Measurements from ENCODE around the gene CHI3L2.
"Not testable (repeated sequence)": the region's sequence is repeated elsewhere in the genome, so short reads cannot be mapped to it uniquely, and the experiment has no call there.

CHI3L2 gene

DNA sequence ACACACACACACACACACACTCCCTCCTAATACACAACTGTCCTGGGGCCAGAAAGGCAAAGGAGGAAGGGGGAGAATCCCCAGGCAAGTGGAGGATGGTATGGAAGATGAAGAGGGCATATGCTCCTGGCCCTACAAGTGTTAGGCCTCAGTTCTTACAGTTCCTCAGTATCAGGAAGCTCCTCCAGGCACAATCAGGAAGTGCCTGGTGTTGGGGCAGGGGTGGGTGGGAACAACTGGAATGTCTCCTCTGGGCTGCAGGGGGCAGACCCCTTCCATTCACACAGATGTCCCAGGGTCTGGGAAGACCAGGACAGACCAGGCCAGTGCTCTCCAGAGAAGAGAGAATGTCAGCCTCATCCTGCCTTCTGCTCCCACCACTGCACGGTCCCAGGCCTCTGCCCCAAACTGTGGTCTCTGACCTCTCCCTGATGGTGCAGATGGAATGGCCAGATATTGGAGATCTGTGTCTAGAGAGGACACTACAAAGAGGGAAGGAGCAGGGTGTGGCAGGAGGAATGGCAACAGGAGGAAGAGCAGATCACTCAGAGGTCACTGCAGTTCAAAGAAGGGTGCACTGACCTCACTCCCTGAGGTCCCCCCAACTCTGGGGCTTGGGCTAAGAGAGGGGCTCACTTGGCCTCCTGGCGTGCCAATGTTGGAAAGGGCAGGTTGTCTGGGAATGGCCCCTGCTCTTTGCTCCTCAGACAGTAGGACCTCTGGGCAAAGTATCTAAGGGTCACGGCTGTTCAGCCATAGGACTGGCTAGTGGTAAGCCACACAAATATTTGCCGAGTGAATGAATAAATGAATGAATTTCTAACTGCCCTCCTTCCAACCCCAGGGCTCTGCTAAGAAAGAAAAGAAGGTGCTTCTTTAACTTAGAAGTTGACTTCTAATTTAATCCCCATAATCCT is 24.5 kb upstream of the CHI3L2 start:
- DNase-seq = no peak

DNA sequence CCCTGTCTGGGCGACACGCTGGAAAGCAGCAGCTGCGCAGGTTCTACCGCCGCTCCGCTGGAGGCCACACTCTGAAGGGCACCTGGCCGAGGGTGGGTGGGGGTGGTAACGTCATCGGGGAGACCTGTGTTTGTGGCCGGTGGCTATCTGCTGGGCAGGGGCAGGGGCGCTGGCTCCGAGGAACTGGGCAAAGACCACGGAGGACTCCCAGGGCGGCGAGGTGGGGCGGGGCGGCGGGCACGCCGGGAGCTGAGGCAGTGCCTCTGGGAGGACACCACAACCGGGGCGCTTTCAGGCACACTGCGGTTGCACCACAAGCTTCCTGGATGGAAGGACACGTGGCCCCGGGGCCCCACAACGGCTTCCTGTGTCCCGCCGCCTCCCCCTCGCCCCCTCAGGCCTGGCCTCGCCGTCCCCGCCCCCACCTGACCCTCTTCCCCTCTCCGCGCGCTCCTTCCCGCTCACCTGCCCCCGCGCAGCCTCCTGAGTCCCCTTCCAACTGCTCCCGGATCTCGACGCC is 23.8 kb upstream of the CHI3L2 start:
- peak; percentile 66 to 81 (median 74) for DNase-seq

DNA sequence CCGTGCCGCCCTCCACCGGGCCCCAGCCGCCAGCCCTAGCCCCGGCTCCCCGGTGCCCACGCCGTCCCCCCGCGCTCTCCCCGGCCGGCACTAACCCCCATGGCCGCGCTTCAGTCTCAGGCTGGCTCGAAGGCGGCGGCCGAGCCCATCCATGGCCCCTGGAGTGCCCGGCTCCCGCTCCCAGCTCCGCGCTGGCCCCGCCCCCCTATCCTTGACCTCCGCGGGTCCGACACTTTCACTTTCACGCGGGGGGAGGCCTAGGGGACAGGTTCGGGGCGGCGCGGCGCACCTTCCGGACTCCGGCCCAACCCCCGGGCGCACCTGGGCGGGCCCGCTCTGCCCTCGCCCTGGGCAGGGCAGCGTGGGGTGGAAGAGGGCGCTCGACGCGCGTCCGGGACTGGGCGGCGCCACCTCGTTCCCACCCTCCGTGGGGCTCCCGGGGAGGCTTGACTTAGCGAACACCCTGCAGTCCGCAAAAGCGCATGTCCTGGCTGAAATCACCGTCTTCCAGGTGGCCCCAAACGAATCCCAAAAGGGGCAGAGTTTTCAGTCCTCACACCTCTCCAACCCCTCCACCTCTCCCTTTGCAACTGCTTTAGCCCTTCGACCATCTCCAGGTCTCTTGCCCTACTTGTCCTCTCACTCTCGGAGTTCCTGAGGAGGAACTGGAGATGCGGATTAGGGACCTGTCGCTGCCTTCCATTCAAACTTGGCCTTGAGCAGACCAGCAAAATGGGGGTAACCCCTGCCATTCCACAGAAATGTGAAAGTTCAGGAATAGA is 23.1 kb upstream of the CHI3L2 start:
- DNase-seq = peak; percentile 50 to 75 (median 67)

- peak in 1 of 6 experiments; percentile 12 for DNase-seq
Measured at GRCh38 chr1:111204983-111205713, 22.4 kb upstream of the CHI3L2 start.

DNA sequence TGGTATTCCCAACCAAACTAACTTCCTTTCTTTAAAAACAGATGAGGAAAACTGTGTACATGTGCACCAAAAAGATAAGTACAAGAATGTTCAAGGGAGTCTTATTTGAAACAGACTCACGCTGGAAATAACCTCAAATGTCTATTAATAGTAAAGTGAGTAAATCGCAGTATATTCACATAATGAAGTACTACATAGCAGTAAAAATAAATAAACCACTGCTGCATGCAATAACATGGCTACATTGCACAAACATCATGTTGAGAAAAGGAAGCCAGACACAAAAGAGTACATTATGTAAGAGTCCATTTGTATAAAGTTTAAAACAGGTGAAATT is 21.8 kb upstream of the CHI3L2 start:
- no peak for DNase-seq

DNA sequence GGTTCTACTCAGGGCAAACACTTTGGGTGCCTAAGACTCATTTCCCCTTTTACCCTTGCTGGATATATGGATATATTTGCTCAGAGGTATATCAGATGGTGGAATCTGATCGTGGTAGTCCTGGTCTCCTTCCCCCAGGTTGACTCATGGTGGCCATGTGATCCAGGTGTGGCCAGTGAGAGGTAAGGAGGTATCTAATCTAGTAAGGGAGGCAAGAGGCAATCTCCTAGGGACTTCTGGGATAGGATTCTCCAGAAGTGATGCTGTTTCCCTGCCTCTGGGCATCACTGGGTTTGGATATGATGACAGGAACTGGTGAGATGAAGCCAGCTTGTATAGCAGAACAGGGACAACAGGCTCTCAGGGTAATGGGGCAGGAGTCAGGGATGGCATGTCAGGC is 18.6 kb upstream of the CHI3L2 start:
- no peak for DNase-seq

DNA sequence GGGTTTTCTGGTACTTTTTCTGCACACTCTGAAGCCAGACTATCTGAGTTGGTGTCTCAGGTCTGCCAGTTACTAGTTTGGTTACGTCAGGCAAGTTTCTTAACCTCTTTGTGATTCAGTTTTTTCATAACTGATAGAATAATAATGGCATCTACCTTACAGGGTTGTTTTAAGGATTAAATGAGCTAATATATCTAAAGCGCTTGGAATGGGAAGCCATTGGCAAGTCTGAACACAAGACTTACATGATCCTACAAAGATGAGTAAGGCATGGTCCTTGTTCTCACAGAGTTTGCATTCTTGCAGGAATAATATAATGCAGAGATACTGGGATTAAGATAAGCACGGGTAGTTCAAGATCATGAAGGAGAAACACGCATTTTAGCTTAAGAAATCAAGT is 17.9 kb upstream of the CHI3L2 start:
- no peak for DNase-seq

DNA sequence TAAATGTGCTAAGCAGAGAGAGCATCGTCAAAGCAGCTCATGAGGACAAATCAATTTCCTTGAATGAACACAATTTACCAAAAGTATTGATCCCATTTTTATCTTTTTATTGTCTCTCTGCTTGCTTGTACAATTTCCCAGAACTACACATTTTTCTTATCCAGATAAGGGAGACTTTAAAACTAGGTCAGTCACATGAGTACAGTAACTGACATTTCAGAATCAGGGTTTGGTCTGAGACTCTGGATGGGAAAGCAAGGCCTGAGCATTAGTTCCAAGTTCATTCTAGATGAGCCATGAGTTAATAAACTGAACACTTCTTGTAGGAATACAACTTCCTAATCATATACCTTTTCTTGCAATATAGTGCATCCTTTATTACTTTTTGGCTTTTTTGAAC is 15.6 kb upstream of the CHI3L2 start:
- no peak for DNase-seq

- DNase-seq = no peak
Measured at GRCh38 chr1:111212634-111213335, 14.7 kb upstream of the CHI3L2 start.

DNA sequence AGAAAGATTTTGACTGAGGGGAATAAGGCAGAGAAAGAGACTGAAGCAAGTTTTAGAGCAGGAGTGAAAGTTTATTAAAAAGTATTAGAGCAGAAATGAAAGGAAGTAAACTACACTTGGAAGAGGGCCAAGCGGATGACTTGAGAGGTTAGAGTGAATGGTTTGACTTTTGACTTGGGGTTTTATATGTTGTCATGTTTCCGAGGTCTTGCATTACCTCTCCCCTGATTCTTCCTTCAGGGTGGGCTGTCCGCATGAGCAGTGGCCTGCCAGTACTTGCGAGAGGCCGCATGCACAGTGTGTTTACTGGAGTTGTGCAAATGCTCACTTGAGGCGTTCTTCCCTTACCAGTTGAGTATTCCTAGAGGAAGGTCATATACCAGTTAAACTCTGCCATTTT is 14.1 kb upstream of the CHI3L2 start:
- DNase-seq = peak in 3 of 6 experiments; percentile 6 to 54 (median 51)

GRCh38 chr1:111214074-111214801 is 13.3 kb upstream of the CHI3L2 start:
- DNase-seq = no peak

DNA sequence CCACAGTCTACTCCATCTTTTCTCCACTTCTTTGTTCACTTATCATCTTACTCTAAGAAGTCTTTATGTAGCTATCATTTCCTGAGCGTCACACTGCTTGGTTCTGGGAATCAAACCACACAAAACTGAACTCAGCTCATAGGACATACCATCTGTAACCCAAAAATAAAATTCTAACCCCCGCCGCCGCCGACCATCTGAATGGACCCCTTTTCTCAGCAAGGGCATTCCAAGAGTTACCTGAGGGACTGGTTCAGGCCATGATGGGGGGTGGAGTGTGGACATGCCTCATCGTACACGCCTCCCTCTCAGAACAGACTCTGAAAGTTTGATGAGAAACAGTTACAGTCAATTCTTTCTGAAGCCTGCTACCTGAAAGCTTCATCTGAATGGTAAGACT is 12.6 kb upstream of the CHI3L2 start:
- DNase-seq = peak; percentile 27 to 73 (median 60)

- DNase-seq = not testable (repeated sequence)
Measured at GRCh38 chr1:111215285-111215684, 12.2 kb upstream of the CHI3L2 start.

GRCh38 chr1:111216751-111217150 is 10.8 kb upstream of the CHI3L2 start:
- no peak for DNase-seq

- no peak for DNase-seq
Measured at GRCh38 chr1:111217183-111217910, 10.2 kb upstream of the CHI3L2 start.

DNA sequence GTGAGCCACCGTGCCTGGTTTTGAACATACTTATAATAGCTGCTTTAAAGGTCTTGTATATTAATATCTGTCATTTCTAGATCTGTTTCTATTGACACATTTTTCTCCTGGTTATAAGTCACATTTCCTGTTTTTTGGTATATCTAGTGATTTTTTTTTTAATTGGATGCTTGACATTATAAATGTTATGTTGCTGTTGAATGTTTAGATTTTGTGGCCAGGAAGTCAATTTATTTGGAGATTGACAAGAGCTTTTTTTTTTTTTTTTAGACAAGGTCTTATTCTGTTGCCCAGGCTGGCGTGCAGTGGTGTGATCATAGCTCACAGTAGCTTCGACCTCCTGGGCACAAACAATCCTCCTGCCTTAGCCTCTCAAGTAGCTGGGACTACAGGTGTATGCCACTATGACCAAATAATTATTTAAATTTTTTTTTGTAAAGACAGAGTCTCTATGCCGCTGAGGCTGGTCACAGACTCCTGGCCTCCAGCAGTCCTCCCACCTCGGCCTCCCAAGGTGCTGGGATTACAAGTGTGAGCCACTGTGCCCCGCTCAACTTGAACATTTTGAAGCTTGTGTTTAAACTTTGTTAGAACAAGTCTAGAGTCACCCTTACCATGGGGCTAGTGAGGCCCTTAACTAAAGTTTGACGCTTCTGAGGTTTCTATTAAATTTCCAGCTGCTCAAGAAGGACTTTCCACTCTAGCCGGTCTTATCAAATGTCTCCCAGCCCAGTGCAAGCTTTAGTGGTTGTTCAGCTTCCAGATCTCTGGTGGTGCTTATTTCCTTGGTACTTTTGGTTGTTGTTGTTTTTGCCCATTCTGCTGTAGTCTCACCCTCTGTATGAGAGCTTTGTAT is 8.6 kb upstream of the CHI3L2 start:
- peak in 1 of 6 experiments; percentile 14 for DNase-seq

DNA sequence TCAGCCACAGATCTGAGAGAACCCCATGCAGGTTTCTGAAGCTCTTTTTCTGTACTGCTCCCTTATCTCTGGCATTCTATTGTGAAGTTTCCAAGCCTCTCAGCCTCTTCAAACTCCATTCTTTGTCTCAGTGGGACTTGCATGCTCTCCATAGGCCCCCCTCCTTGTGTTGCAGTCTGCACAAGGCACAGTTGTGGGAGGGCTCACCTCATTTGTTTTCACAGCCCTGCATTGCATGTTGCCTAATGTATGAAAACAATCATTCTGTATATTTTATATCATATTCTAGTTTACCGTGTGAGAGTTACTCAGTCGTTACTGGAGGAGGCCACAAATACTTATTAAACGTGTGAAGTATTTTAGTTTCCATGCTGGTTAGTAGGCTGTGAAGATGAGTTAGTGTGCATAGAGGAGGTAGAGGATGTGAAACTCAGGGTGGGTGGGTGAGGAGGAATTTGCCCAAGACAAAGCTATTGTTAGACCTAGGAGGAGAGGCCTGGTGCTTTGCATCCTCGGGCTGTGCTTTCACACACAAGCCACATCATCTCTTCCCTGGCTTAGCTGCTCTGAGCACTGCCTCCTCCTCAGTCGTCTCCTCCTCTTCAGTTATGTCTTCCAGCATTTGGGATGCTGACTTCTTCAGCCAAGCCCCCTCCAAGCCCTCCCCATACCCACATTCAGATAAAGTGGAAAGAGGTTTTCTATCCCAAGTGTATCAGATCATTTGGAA is 7.8 kb upstream of the CHI3L2 start:
- no peak for DNase-seq

- no peak for DNase-seq
Measured at GRCh38 chr1:111220302-111220890, 7.1 kb upstream of the CHI3L2 start.

GRCh38 chr1:111221276-111221632 is 6.3 kb upstream of the CHI3L2 start:
- DNase-seq = no peak

Data from stimulated activated naive CD4-positive, alpha-beta T cell (primary cell).